ENCODE measurements around the gene ANKRD33. TPM values are rescaled to one million over a fixed set of nuclear protein-coding genes. Genes with fewer than 3 reads are reported as not detected.

The ANKRD33 gene, protein sequence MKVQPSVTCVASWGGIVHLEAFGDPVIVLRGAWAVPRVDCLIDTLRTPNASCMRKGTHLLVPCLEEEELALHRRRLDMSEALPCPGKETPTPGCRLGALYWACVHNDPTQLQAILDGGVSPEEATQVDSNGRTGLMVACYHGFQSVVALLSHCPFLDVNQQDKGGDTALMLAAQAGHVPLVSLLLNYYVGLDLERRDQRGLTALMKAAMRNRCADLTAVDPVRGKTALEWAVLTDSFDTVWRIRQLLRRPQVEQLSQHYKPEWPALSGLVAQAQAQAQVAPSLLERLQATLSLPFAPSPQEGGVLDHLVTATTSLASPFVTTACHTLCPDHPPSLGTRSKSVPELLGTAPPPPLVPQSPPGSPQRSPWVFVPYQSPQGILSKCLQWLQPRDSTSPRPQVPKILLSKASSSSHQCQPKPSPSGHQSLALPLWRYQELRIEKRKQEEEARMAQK
- total RNA-seq, result not detected in 2 replicates

GRCh38 chr12:51887476-51888315, at the start of gene ANKRD33:
Gene ANKRD33, plus strand, starts transcription at chr12:51888103. Its CDS starts 84 bp downstream, at chr12:51888187.

DNA sequence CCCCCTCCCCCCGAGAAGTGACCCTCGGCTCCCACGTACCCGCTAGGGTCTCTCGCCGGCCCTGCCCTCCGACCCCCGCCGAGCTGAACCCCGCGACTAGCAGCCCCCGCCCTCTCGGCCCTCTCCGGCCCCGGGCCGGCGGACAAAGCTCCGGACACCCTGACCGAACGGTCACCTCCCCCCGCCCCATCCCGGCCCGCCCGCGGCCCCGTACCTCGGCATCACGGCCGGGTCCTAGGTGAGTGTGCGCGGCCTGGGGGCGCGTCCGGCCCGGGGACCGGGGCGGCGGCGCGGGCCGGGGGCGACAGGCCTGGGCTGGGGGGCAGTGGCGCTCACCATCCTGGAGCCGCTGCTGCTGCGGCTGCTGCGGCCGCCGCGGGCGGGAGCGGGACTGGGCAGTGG, 39.6 kb upstream of the ANKRD33 start, which contains the start of gene FIGNL2:
Gene FIGNL2 (minus strand): TSS at position 393 of the 402 bp plus-strand sequence. CDS start 26,305 bp downstream, outside the sequence.

GRCh38 chr12:51907083-51907855, 19.4 kb downstream of the ANKRD33 start, which contains the start of gene ACVRL1:
Gene ACVRL1, plus strand, starts transcription at chr12:51907504. Its CDS starts 4,971 bp downstream, at chr12:51912475.

Other genes starting within 250 kb of the ANKRD33 start
- gene FIGNL2, start 39.4 kb upstream of the ANKRD33 start, total RNA-seq, result under 0.01 and 0.09 TPM in 2 replicates
- gene ACVRL1, start 19.4 kb downstream of the ANKRD33 start, total RNA-seq, result 3.9 and 4.4 TPM in 2 replicates
- 8.0 and 11.1 TPM in 2 replicates for gene ACVR1B, start 63.6 kb downstream of the ANKRD33 start, total RNA-seq
- 0.28 and 1.5 TPM in 2 replicates for gene TAMALIN, start 118.8 kb downstream of the ANKRD33 start, total RNA-seq
- gene NR4A1, start 163.3 kb downstream of the ANKRD33 start, total RNA-seq, result 0.89 and 1.5 TPM in 2 replicates
- 69.7 and 90.9 TPM in 2 replicates for gene ATG101, start 181.9 kb downstream of the ANKRD33 start, total RNA-seq
- gene SMIM41, start 191.6 kb downstream of the ANKRD33 start, total RNA-seq, result 0.23 TPM in 1 of 2 replicates, not detected in the other

All from smooth muscle cell of the umbilical artery (primary cell).